Mesothelial cell of epicardium (in vitro differentiated cells): ENCODE measurements around the gene TMEM107. TPM values are rescaled to one million over a fixed set of nuclear protein-coding genes. Genes with fewer than 3 reads are reported as not detected.

Source experiments
- DNase-seq, 2 experiments: peaks; one replicate each; pipeline ENCODE4 v3.0.0; 2021; ENCODE audit warnings: low spot score in 2 of 2; ENCODE audit not compliant: unreplicated experiment in 2 of 2
- H3K27ac Mint-ChIP-seq: 2 replicates; pipeline ENCODE4 v1.8.0; 2021; ENCODE audit warnings: mixed read lengths
- H3K27me3 Mint-ChIP-seq: 2 replicates; pipeline ENCODE4 v1.8.0; 2021; ENCODE audit warnings: low read depth, mixed read lengths
- H3K36me3 Mint-ChIP-seq: 2 replicates; pipeline ENCODE4 v1.8.0; 2021; ENCODE audit warnings: mixed read lengths
- H3K4me1 Mint-ChIP-seq: 2 replicates; pipeline ENCODE4 v1.8.0; 2021; ENCODE audit warnings: mixed read lengths
- H3K4me3 Mint-ChIP-seq: 2 replicates; pipeline ENCODE4 v1.8.0; 2021; ENCODE audit warnings: mild to moderate bottlenecking, moderate library complexity, mixed read lengths
- H3K9me3 Mint-ChIP-seq: 2 replicates; pipeline ENCODE4 v1.8.0; 2021; ENCODE audit warnings: mixed read lengths
- total RNA-seq: library from RNA; stranded (reverse); gene quantifications from 3 replicates; pipeline ENCODE4 v1.2.1, GENCODE V29; 2021
- TF ChIP-seq, protein P1 (sequence below): fragments of 200-600 bp; sonication (generic); IDR thresholded peaks from one replicate; pipeline ENCODE4 v1.5.0; 2021; ENCODE audit warnings: antibody characterized with exemption; ENCODE audit not compliant: unreplicated experiment

The TMEM107 gene
- total RNA-seq, 1 donor from 2014 or later = 23.2 TPM

- Mint-ChIP-seq H3K4me1 (peaks cover 14% of the 10 kb centered on the region), H3K27me3 (no peaks in the 10 kb centered on the region), H3K36me3 (peaks cover 2% of the 10 kb centered on the region), H3K27ac (peak within 1 kb of the TSS; percentile 97), H3K4me3 (peak within 1 kb of the TSS; percentile 82), H3K9me3 (no peaks in the 10 kb centered on the region)
- TF ChIP-seq, protein P1, sequence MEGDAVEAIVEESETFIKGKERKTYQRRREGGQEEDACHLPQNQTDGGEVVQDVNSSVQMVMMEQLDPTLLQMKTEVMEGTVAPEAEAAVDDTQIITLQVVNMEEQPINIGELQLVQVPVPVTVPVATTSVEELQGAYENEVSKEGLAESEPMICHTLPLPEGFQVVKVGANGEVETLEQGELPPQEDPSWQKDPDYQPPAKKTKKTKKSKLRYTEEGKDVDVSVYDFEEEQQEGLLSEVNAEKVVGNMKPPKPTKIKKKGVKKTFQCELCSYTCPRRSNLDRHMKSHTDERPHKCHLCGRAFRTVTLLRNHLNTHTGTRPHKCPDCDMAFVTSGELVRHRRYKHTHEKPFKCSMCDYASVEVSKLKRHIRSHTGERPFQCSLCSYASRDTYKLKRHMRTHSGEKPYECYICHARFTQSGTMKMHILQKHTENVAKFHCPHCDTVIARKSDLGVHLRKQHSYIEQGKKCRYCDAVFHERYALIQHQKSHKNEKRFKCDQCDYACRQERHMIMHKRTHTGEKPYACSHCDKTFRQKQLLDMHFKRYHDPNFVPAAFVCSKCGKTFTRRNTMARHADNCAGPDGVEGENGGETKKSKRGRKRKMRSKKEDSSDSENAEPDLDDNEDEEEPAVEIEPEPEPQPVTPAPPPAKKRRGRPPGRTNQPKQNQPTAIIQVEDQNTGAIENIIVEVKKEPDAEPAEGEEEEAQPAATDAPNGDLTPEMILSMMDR = no peak
- peak; percentile 94 to 95 for DNase-seq
These were observed 34.0 kb upstream of the TMEM107 start, which contains the start of gene AURKB for GRCh38 chr17:8209907-8210760. Gene AURKB, minus strand, starts transcription at chr17:8210575. Its CDS starts 351 bp downstream, at chr17:8210224.

GRCh38 chr17:8206536-8206935, 30.4 kb upstream of the TMEM107 start:
- peaks cover 3% of the 10 kb centered on the region for H3K36me3 Mint-ChIP-seq
- no peak overlapping the region for H3K4me3 Mint-ChIP-seq

GRCh38 chr17:8204761-8205555, 28.8 kb upstream of the TMEM107 start:
- Mint-ChIP-seq H3K27me3 (no peaks in the 10 kb centered on the region), H3K27ac (no peak overlapping the region), H3K9me3 (no peaks in the 10 kb centered on the region), H3K36me3 (peaks cover 5% of the 10 kb centered on the region), H3K4me3 (no peak overlapping the region), H3K4me1 (peaks cover 6% of the 10 kb centered on the region)
- no peak for DNase-seq
- TF ChIP-seq, protein P1 = no peak

More at GRCh38 chr17:8206536-8206935, 30.4 kb upstream of the TMEM107 start:
- H3K27ac Mint-ChIP-seq = no peak overlapping the region
- no peaks in the 10 kb centered on the region for H3K9me3 Mint-ChIP-seq
- DNase-seq = no peak
- peaks cover 14% of the 10 kb centered on the region for H3K4me1 Mint-ChIP-seq
- no peaks in the 10 kb centered on the region for H3K27me3 Mint-ChIP-seq
- TF ChIP-seq, protein P1 = no peak

DNA sequence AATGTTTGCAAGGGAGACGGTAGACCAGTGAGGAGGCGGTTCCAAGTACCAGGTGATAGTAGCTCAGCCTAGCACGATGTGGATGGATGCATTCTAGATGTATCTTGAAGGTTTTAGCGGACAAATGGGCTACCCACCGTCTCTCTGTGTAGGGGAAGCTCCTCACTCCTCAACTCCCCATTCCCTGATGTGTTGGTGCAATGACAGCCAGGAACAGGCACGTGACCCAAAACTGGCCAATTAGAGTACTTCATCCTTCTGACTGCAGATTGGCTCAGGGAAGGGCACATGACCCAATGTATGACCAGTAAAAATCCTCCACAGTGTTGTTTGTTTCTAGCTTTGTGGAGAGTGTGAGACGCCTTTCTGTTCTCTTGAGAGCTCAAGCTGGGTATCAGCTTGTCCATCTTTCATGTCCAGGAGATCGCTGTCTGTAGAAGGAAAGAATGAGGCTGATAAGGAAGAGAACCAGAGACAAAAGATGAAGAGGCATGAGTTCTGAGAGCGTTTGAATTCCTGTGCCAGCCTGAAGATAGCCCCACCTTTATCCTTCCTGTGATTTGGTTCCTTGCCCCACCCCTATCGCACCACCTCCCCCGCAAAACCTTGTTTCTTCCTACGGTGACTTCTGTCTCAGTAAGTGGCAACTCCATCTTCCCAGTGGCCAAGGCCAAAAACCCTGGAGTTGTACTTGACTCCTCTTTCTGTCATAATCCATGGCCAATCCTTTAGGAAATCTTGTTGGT, 16.1 kb upstream of the TMEM107 start:
- Mint-ChIP-seq H3K4me3 (no peak overlapping the region), H3K4me1 (peaks cover 11% of the 10 kb centered on the region), H3K9me3 (no peaks in the 10 kb centered on the region), H3K27me3 (no peaks in the 10 kb centered on the region), H3K36me3 (no peaks in the 10 kb centered on the region), H3K27ac (no peak overlapping the region)
- TF ChIP-seq, protein P1 = no peak
- peak in 1 of 2 experiments; percentile 58 for DNase-seq

GRCh38 chr17:8190506-8190905, 14.3 kb upstream of the TMEM107 start:
- peak overlapping the region; percentile 85 for H3K27ac Mint-ChIP-seq
- H3K36me3 Mint-ChIP-seq = no peaks in the 10 kb centered on the region
- no peaks in the 10 kb centered on the region for H3K27me3 Mint-ChIP-seq
- TF ChIP-seq, protein P1 = no peak
- no peaks in the 10 kb centered on the region for H3K9me3 Mint-ChIP-seq
- DNase-seq = no peak
- H3K4me1 Mint-ChIP-seq = peaks cover 11% of the 10 kb centered on the region
- no peak overlapping the region for H3K4me3 Mint-ChIP-seq
